MG63 (cell line): ENCODE measurements around the gene SNAI1. TPM values are rescaled to one million over a fixed set of nuclear protein-coding genes. Genes with fewer than 3 reads are reported as not detected.
A peak's percentile ranks its signal among the peaks of the same experiment; 100 is the strongest.

Experiments
- DNase-seq: peaks from one replicate; pipeline ENCODE4 v3.0.0-alpha.2; 2020
- H3K27me3 ChIP-seq: fragments of 250-450 bp; sonication (Bioruptor Pico); 2 replicates; pipeline ENCODE4 v1.5.1; 2020; ENCODE audit warnings: mild to moderate bottlenecking, moderate library complexity
- H3K36me3 ChIP-seq: fragments of 250-450 bp; sonication (Bioruptor Pico); 2 replicates; pipeline ENCODE4 v1.5.1; 2020; ENCODE audit warnings: mild to moderate bottlenecking, moderate library complexity
- H3K4me3 ChIP-seq: fragments of 250-450 bp; sonication (Bioruptor Pico); 2 replicates; pipeline ENCODE4 v1.5.1; 2020; ENCODE audit warnings: mild to moderate bottlenecking, moderate library complexity
- H3K9me3 ChIP-seq: fragments of 250-450 bp; sonication (Bioruptor Pico); 2 replicates; pipeline ENCODE4 v1.5.1; 2020; ENCODE audit warnings: mild to moderate bottlenecking, moderate library complexity
- total RNA-seq: library from RNA; depleted of rRNA; stranded (reverse); fragments of >200 nt; shearing (Covaris generic); gene quantifications from 2 replicates; pipeline ENCODE4 v1.2.3, GENCODE V29; 2014; ENCODE audit warnings: low replicate concordance

The SNAI1 gene
- total RNA-seq, 1 experiment from 2014 or later, result 0.82 TPM

- no peak overlapping the region for H3K4me3 ChIP-seq
- H3K27me3 ChIP-seq, result no peaks in the 10 kb centered on the region
- DNase-seq, result no peak
- H3K9me3 ChIP-seq, result no peaks in the 10 kb centered on the region
- H3K36me3 ChIP-seq, result no peaks in the 10 kb centered on the region
Observed at GRCh38 chr20:50015993-50016770, 33.4 kb downstream of the SNAI1 start.

- no peak for DNase-seq
- Histone ChIP-seq H3K9me3 (no peaks in the 10 kb centered on the region), H3K27me3 (no peaks in the 10 kb centered on the region), H3K4me3 (no peak overlapping the region), H3K36me3 (no peaks in the 10 kb centered on the region)
Observed at GRCh38 chr20:50017160-50017559, 34.4 kb downstream of the SNAI1 start.

DNA sequence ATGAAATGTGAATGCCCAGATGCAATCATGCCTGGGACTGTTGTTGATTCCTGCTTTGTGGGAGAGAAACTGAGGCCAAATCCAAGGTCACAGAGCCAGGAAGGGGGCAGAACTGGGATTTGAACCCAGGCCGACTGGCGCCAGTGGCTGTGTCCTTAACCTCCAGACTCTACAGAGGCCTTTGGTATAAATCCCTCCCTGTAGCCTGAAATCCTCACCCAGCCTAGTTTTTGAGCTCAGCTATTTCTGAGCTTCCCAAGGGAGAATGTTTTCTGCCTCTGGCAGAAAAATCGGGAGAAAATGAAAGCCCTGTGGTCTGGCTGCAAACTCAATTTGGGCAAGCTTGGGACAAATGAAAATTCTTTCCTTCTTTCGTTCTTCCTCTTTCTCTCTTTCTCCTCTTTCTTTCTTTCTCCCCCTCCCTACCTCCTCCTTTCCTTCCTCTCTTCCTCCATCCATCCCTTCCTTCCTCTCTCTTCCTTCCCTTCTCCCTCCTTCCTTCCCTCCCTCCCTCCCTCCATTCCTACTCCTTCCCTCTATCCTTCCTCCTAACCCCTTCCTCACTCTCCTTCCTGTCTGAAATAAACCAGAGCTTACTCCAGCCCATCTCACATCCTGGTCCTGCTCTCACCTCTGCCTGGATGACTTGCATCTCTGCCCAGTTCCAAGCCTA, 34.9 kb downstream of the SNAI1 start:
- H3K27me3 ChIP-seq, result no peaks in the 10 kb centered on the region
- H3K4me3 ChIP-seq, result no peak overlapping the region
- H3K36me3 ChIP-seq, result no peaks in the 10 kb centered on the region
- no peak for DNase-seq
- no peaks in the 10 kb centered on the region for H3K9me3 ChIP-seq

- no peaks in the 10 kb centered on the region for H3K36me3 ChIP-seq
- H3K9me3 ChIP-seq, result no peaks in the 10 kb centered on the region
- H3K27me3 ChIP-seq, result no peaks in the 10 kb centered on the region
- peak; percentile 95 for DNase-seq
- H3K4me3 ChIP-seq, result no peak overlapping the region
Observed at GRCh38 chr20:50019466-50020256, 36.9 kb downstream of the SNAI1 start.

DNA sequence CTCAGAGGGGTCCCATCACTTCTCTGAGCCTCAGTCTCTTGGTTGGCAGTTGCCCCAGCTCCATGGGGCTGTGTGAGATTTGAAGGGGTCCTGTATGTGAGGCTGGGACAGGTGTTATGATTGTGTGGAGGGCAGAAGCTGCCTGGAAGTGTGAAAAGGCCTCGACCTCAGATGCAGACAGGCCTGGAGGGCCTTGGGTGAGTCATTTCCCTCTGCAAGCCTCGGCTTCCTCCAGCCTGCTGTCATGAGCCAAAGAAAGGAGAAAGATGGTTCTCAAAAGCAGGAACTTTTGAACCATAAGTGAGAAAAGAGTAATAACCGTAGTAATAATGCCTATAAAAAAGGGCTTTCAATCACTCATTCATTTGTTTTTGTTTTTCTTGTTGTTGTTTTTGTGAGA, 37.5 kb downstream of the SNAI1 start:
- peak; percentile 84 for DNase-seq
- Histone ChIP-seq H3K36me3 (no peaks in the 10 kb centered on the region), H3K9me3 (no peaks in the 10 kb centered on the region), H3K27me3 (no peaks in the 10 kb centered on the region), H3K4me3 (no peak overlapping the region)

- no peaks in the 10 kb centered on the region for H3K36me3 ChIP-seq
Observed at GRCh38 chr20:50022676-50023075, 39.9 kb downstream of the SNAI1 start.

GRCh38 chr20:50023116-50023805, 40.5 kb downstream of the SNAI1 start:
- Histone ChIP-seq H3K27me3 (no peaks in the 10 kb centered on the region), H3K9me3 (peaks cover 2% of the 10 kb centered on the region; the same call in 1 of the 2 replicates), H3K4me3 (no peak overlapping the region), H3K36me3 (no peaks in the 10 kb centered on the region)
- no peak for DNase-seq

More at GRCh38 chr20:50022676-50023075, 39.9 kb downstream of the SNAI1 start:
- DNase-seq, result no peak
- Histone ChIP-seq H3K9me3 (no peaks in the 10 kb centered on the region), H3K4me3 (no peak overlapping the region), H3K27me3 (no peaks in the 10 kb centered on the region)

- Histone ChIP-seq H3K9me3 (peaks cover 16% of the 10 kb centered on the region), H3K27me3 (no peaks in the 10 kb centered on the region), H3K36me3 (no peaks in the 10 kb centered on the region), H3K4me3 (no peak overlapping the region)
- DNase-seq, result no peak
Observed at GRCh38 chr20:50026746-50027575, 44.2 kb downstream of the SNAI1 start.

DNA sequence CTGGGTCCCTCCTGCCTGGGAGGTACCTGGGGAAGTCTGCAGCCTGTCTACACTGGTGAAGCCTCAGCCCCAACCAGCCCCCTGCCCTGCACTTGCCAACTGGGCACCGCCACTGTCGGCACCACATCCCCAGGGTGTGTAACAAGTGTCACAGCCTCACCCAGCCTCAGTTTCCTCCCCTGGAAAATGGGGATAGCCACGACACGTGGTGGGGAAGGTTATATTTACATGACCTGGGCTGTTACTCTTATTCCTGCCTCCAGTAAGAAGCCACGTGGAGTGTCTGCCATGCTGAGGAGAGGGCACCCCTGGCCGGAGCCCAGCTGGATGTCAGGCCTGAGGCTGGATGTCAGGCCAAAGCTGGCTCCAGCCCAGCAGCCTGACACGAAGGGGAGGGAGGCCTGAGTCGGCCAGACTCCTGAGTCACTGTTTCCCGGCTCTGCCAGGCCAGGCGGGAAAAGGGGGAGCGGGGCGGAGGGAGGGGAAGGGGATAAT, 44.9 kb downstream of the SNAI1 start:
- no peak overlapping the region for H3K4me3 ChIP-seq
- no peaks in the 10 kb centered on the region for H3K27me3 ChIP-seq
- no peaks in the 10 kb centered on the region for H3K36me3 ChIP-seq
- peaks cover 16% of the 10 kb centered on the region for H3K9me3 ChIP-seq
- DNase-seq, result peak; percentile 99

GRCh38 chr20:50029083-50029696, 46.4 kb downstream of the SNAI1 start:
- Histone ChIP-seq H3K27me3 (no peaks in the 10 kb centered on the region), H3K4me3 (no peak overlapping the region), H3K36me3 (no peaks in the 10 kb centered on the region), H3K9me3 (peaks cover 16% of the 10 kb centered on the region)
- DNase-seq, result no peak

DNA sequence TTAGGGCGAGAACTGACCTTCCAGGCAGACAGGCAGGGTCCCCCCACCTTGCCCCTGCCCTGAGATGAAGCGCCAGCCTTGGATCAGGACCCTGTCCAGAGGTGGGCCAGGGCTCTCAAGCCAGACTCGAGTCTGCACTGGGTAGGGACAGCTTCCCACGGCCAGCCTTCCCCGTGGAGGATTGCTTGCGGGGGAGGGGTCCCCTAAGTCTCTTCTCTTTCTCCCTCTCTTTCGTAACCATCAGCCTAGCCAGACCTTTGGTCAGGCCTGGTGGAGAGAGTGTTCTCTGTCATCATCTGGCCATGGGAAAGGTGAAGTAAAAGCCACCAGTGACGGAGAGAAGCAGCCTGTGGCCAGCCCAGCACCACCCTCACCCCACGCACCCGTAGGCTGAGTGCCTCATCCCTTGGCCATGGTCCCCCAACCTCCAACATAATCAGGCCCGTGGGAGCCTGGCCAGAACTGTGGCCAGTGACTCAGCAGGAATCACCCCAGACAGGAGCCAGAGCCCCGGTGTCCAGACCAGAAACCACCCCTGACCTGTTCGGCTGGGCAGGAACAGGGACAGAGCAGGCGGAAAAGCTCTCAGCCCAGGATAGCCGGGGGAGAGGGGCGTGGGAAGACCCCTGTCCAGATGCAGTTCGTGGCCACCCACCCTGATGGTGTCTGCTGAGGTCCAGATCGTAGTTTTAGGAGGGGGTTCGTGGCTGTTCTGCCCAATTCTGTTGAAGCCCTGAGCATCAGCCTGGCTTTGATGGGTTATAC, 47.1 kb downstream of the SNAI1 start:
- Histone ChIP-seq H3K27me3 (no peaks in the 10 kb centered on the region), H3K36me3 (no peaks in the 10 kb centered on the region), H3K4me3 (no peak overlapping the region), H3K9me3 (peaks cover 16% of the 10 kb centered on the region)
- DNase-seq, result peak; percentile 98

DNA sequence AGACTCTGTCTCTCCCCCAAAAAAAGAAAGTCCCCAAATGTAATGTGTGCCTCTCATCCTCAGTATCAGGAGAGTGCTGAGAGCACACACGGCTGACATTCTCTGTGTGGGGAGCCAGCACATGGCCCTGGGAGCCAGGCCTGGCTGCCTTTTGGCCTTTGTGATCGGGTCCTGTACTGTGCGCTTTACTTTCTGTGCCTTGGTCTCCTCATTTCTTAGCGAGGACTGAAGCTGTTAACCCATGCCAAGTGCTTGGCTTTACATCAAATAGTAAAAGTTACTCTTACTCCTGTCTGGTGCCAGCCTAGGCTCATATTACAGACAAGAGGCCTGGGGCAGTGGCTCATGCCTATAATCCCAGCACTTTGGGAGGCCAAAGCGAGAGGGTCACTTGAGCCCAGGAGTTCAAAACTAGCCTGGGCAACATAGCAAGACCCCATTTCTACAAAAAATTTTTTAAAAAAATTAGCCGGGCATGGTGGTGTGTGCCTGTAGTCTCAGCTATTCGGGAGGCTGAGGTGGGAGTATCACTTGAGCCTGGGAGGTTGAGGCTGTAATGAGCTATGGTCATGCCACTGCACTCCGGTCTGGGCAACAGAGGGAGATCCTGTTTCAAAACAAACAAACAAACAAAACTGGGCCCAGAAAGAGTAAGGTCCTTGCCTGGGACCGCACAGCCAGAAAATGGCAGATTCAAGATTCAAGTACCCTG, 50.3 kb downstream of the SNAI1 start:
- peak; percentile 75 for DNase-seq
- Histone ChIP-seq H3K36me3 (no peaks in the 10 kb centered on the region), H3K27me3 (no peaks in the 10 kb centered on the region), H3K9me3 (peaks cover 16% of the 10 kb centered on the region), H3K4me3 (no peak overlapping the region)

- no peak overlapping the region for H3K4me3 ChIP-seq
- H3K36me3 ChIP-seq, result no peaks in the 10 kb centered on the region
- H3K9me3 ChIP-seq, result peaks cover 1% of the 10 kb centered on the region
- H3K27me3 ChIP-seq, result no peaks in the 10 kb centered on the region
- peak; percentile 98 for DNase-seq
Observed at GRCh38 chr20:50034567-50035180, 51.9 kb downstream of the SNAI1 start.

DNA sequence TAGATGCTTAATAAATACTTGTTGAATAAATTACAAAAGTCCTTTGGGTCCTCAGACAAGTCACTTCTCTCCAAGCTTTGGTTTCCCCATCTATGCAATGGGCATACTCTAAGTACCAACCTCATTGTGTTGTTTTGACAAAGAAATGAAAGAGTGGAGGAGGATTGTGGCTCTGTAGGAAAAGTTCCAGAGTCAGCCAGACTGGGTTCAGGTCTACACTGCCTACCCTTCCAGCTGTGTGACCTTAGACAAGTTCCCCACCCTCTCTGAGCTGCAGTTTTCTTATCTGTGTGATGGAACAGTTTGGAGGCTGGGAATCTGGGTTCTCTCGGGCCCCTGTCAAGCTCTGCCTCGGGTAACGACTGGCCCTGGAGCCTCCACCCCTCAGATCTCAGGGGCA, 53.9 kb downstream of the SNAI1 start:
- no peaks in the 10 kb centered on the region for H3K36me3 ChIP-seq
- DNase-seq, result no peak
- H3K4me3 ChIP-seq, result no peak overlapping the region
- no peaks in the 10 kb centered on the region for H3K27me3 ChIP-seq
- no peaks in the 10 kb centered on the region for H3K9me3 ChIP-seq
